Uterus (tissue), 2 donors: ENCODE results near the gene PYGL.

Experiments used
- CTCF ChIP-seq, 4 experiments: fragments of 200-600 bp in 2 of 4; fragments of 450-650 bp in 2 of 4; sonication (generic) in 2 of 4; IDR thresholded peaks; one replicate each; pipeline ENCODE4 v1.5.1; 2016 to 2019; ENCODE audit warnings: antibody characterized with exemption in 4 of 4, mild to moderate bottlenecking in 2 of 4, moderate library complexity in 1 of 4
- POLR2A ChIP-seq, 2 donors: fragments of 450-650 bp; IDR thresholded peaks; one replicate each; pipeline ENCODE4 v1.6.1; 2016; ENCODE audit warnings: antibody characterized with exemption in 2 of 2, mild to moderate bottlenecking in 1 of 2, moderate library complexity in 1 of 2

- TF ChIP-seq CTCF (IDR thresholded peaks at IDR 0.05) (no peak), POLR2A (IDR thresholded peaks at IDR 0.05) (no peak)
These were observed 34.6 kb upstream of the PYGL start for GRCh38 chr14:50978888-50979287.
